ENCODE measurements around the gene SLC25A48.

SLC25A48 gene

GRCh38 chr5:135834639-135835529 lies at the start of gene SLC25A48:
TSS of gene SLC25A48 (plus strand) at chr5:135834663. CDS start at chr5:135834848, 185 bp downstream.
- DNase-seq: no peak

GRCh38 chr5:135800656-135801055 lies 33.8 kb upstream of the SLC25A48 start:
- no peak for DNase-seq

GRCh38 chr5:135810188-135810943 lies 24.1 kb upstream of the SLC25A48 start:
- DNase-seq: no peak

GRCh38 chr5:135811007-135811406 lies 23.5 kb upstream of the SLC25A48 start:
- DNase-seq: no peak

- DNase-seq: no peak
These were observed 20.7 kb upstream of the SLC25A48 start for GRCh38 chr5:135813758-135814157.

- DNase-seq: no peak
These were observed 20.1 kb upstream of the SLC25A48 start for GRCh38 chr5:135814316-135814715.

GRCh38 chr5:135814812-135815211 lies 19.7 kb upstream of the SLC25A48 start:
- no peak for DNase-seq

GRCh38 chr5:135821061-135821801 lies 13.2 kb upstream of the SLC25A48 start:
- DNase-seq: no peak

GRCh38 chr5:135821802-135822201 lies 12.7 kb upstream of the SLC25A48 start:
- DNase-seq: no peak

GRCh38 chr5:135822286-135822685 lies 12.2 kb upstream of the SLC25A48 start:
- DNase-seq: no peak

- DNase-seq: no peak
These were observed 11.5 kb upstream of the SLC25A48 start for GRCh38 chr5:135822959-135823358.

- no peak for DNase-seq
These were observed 10.6 kb upstream of the SLC25A48 start for GRCh38 chr5:135823881-135824280.

- no peak for DNase-seq
These were observed 9.9 kb upstream of the SLC25A48 start for GRCh38 chr5:135824541-135825041.

GRCh38 chr5:135825373-135826220 lies 8.9 kb upstream of the SLC25A48 start:
- no peak for DNase-seq

GRCh38 chr5:135826221-135826525 lies 8.3 kb upstream of the SLC25A48 start:
- no peak for DNase-seq

- DNase-seq: no peak
These were observed 7.3 kb upstream of the SLC25A48 start for GRCh38 chr5:135826994-135827671.

GRCh38 chr5:135827965-135828781 lies 6.3 kb upstream of the SLC25A48 start:
- DNase-seq: no peak

GRCh38 chr5:135828782-135829127 lies 5.7 kb upstream of the SLC25A48 start:
- no peak for DNase-seq

GRCh38 chr5:135829179-135829578 lies 5.3 kb upstream of the SLC25A48 start:
- no peak for DNase-seq

GRCh38 chr5:135829681-135830383 lies 4.6 kb upstream of the SLC25A48 start:
- no peak for DNase-seq
